ENCODE measurements around the gene C22orf23.
A peak's percentile ranks its signal among the peaks of the same experiment; 100 is the strongest.

C22orf23 gene

DNA sequence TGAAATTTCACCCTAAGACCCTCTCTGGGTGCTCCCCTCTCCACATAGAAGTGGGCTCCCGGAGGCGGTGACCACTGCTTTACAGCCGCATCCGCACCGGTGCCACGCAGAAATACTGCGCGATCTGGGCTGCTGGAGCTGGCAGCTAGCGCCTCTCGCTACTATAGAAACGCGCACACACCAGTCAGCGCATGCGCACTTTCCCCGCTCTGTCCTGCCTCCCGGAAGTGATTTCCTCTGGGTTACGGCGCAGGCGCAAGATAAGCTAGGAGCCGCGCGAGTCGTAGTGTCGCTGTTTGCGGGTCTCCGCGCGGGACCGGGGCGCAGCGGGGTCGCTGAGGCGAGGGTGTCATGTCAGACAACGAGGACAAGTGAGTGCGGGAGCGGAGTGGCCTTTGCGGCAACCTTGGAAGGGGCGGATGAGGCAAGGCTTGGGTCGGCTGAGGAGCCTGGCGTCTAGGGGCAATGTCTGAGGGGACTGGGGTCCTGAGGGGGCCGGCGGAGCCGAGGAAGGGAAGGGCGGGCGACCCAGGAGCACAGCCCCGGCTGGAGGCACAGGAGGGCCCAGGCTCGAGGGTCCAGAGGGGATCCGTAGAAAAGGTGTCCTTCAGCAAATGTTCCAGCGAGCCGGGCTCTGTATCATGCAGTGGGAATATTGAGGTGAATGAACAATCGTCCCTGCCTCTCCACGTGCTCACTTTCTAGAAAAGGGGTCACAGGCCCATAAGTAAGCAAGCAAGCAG lies at the start of gene C22orf23, which contains the start of gene POLR2F:
C22orf23 (minus strand) TSS at position 165 of the 743 bp plus-strand sequence. CDS start 452 bp downstream, outside the sequence.
POLR2F (plus strand) TSS at position 263 of the 743 bp plus-strand sequence; CDS start at position 352, 89 bp downstream.
- DNase-seq = peak; percentile 91

- no peak for DNase-seq
These were observed 46.4 kb upstream of the C22orf23 start for GRCh38 chr22:37999640-38000272.

GRCh38 chr22:37999236-37999635 lies 45.8 kb upstream of the C22orf23 start:
- DNase-seq = no peak

DNA sequence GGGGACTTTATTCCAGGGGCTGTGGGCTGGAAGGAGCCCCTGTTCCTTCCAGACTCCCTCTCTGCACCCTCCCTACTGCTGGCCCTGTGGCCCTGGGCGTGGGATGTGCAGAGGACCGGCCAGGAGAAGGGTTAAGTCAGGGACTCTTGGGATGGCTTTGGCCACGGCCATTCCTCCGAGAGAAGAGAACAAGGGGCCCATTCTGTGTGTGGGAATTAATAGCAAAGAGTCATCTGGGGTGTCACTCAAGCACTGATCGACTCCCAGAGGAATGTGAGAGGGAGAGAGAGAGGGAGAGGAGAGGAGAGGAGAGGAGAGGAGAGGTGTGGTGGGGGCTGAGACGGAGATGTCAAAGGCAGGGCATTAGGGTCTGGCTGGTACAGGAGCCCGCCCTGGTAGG lies 45.1 kb upstream of the C22orf23 start:
- DNase-seq = no peak

DNA sequence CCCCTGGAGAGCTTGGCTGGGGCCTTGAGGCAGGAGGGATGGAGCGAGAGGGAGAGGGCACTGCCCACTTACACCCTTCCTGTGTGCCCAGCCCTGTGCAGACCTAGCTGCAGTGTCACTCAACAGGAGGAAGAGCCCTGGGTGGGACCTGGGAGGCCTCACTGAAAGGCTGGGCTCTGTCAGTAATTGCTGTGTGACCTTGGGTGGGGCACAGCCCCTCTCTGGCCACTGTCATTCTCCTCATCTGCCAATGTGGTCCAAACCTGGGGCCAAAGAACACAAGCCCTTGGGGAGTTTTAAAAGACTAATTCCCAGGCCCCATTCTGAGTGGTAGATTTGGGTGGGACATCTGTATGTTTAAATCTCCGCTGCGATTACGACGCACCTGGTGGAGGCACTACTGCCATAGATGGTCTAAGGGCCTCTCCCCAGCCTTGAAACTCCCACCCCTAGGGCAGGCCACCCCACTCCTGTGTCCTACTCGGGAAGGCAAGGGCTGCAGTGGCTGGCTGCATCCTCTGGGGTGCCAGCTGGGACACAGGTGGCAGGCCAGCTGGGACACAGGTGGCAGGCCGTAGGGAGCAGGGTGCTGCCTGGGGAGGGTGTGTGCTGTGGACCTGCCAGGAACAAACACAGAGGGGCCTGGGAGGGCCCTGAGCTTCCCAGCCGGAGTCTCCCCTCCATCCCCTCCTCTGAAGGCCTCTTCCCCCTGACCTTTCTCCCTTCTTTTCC lies 43.3 kb upstream of the C22orf23 start:
- no peak for DNase-seq

DNA sequence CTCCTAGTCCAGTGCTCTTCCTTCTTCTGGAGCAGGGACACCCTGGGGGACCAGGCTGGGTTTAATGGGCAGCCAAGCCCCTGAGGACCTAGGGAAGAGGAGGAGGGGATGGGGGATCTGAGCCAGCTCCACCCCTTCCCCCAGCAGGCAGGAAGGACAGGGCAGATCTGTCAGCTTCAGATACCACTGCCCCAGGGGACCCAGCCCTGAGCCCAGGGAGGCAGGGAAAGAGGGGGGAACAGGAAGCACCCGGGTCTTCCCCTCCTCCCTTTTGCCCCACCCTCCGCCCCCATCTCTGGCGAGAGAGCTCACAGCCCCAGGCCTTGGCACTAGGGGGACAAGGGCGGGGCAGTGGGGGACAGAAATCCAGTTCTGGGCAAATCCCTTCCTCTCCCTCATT lies 42.7 kb upstream of the C22orf23 start:
- no peak for DNase-seq

- no peak for DNase-seq
These were observed 42.1 kb upstream of the C22orf23 start for GRCh38 chr22:37995460-37995859.

DNA sequence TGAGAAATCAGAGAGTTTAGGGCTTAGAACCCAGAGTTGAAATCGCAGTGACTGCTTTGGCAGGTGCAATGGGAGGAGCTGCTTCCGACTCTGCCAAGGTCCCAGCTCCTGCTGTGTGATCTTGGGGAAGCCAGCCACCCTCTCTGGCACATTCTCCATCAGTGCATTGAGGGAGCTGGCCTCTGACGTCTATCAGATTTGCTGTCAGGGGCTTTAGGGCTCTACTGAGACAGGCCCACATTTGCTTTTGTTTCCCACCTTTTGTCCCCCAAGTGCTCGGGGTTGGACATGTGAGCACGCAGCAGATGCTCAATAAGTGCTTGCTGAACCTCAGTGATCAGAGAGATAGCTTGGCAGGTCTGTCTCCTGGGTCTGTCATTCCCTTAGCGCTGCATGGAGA lies 41.6 kb upstream of the C22orf23 start:
- DNase-seq = no peak

DNA sequence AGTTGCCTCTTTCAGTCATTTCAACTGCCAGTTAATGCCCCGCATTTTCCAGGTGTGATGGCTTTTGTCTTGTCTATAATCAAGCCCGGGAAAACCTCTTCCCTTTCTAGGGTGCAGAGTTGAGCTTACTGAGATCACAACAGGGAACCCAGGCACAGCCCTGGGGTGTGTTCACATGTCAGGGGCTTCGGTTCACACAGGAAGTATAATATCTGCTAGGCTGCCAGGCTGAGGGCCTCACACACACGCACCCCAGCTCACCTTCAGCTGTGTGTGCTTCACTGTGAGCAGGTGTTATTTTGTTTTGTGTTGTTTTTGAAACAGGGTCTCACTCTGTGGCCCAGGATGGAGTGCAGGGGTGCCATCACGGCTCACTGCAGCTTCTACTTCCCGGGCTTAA lies 40.6 kb upstream of the C22orf23 start:
- DNase-seq = no peak

- no peak for DNase-seq
These were observed 38.5 kb upstream of the C22orf23 start for GRCh38 chr22:37991731-37992442.

GRCh38 chr22:37990862-37991261 lies 37.5 kb upstream of the C22orf23 start:
- no peak for DNase-seq

- DNase-seq = no peak
These were observed 36.9 kb upstream of the C22orf23 start for GRCh38 chr22:37990301-37990700.

DNA sequence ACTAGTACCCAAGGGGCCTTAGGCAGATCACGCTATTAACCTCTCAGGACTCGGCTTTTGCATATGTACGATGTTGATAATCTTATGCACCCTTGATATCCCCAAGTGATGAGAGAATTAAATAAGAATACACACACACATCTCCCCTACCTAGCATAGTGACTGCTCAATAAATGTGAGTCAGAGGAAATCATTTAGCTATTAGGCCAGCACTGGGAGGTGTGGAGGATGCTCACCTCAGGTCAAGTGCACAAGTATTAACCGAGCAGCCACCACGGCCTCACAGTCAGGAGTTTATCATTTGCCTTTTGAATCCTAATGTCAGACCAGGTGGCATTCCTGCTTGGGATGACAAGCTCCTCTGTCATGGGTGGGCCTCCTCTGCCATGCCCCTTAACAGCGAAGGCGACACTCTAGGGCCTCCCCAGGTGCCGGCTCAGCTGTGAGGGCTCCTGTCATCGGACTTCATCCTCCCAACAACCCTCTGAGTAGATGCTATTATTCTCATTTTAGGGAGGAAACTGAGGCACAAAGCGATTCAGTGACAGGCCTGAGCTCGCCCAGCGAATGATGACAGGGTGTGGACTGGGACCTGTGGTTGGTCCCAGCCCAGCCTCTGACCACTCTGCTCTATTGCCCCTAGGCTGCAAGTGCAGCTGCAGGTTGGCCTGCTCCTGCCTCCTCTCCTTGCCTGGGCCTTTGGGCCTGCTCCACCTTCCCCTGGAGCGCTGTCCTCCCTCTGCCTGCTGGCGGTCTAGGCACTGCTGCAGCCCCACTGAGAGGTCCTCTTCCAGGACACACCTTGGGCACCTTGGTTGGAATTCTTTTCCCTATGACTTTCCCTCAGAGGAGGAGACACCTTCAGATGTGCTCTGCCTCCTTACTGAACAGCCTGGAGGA lies 36.0 kb upstream of the C22orf23 start:
- no peak for DNase-seq

GRCh38 chr22:37986371-37986770 lies 33.0 kb upstream of the C22orf23 start:
- no peak for DNase-seq

DNA sequence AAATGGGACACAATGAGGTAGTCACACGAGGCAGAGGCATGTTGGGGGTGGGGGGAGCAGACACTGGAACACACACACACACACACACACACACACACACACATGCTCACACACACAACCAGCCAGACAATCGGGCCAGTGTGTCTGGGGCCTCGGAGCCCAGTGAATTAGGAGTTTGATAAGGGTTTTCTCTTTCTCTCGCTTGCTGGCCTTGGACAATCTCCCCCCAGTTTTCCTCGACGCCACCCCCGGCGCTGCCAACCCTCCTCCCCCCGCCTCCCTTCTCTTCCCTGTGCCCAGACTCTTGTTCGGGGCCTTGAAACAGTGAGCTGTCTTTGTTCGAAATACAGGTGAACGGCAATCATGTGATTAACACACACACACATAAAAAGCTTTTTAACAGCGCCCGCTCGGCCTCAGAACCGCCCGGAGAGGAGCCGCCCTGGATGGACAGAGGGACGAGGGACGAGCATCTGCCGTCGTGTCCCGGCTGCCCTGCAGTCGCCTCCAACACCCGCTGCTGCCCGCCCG lies 32.4 kb upstream of the C22orf23 start:
- DNase-seq = no peak

DNA sequence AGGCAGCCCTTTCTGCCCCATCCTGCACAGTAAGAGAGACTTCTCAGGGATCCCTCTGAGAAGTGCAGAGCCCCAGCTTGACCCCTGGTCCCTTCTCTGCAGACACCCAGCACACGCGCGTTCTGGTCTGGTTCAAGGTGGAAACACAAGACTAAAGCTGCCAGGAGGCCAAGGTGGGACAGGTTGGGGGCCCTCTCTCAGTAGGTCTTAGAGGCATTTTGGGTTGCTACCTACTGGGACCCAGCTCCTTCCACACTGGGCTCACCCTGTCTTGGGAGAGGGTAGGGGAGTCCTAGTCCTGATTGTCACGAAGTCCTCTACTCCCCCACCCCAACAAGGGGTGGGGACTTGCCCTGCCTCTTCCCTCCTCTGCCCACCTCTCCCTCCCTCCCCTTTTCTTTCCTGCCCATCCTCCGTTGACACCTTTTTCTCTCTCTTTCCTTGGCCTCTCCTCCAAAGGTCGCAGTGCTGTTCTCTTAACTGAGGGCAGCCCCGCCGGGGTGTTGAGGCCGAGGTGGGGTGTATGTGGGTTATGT lies 31.7 kb upstream of the C22orf23 start:
- DNase-seq = no peak

DNA sequence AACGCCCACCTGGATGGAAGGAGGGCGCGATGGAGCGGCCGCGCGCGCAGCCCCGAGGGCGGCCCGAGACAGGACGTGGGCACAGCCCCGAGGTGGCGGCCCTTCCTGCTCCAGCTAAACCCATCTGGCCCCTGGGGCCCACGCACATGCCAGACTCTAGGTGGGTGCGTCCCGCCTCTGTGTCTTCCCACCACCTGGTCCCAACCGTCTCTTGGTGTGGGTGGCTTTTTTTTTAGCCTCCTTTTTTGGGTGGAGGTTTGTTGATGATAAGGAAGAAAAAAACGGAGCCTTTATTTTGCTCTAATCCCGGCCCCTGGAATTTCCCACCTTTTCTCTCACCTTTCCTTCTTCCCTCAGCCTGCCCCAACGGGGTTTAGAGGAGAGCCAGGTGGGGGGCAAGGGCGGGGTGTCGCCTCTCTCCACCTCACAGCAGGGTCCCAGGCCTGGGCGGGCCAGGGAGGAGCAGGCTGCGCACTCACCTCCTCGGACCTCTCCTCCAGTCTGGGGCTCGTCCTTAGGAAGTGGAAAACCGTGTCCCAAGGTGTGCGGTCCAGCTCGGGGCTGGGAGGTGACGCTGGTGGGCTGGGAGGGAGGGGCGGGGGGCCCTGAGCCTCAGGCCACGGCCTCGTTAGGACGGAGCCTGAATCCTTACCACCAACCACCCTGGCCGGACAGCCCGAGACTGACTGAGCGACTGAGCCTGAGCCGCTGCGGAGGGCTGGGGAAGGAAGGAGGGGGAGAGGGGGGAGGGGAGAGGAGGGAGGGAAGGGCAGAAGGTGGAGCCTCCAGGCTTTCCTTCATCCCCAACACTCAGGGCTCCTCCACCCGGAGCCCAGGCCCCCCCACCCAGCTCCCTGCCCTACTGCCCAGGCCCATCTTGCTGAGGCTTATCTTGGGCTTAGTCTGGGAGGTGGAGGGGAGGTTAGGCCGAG lies 30.7 kb upstream of the C22orf23 start, which contains the start of gene SOX10:
SOX10 (minus strand) TSS at position 696 of the 932 bp plus-strand sequence. CDS start 771 bp downstream, outside the sequence.
- no peak for DNase-seq

- DNase-seq = no peak
These were observed 29.8 kb upstream of the C22orf23 start for GRCh38 chr22:37982938-37983859.
